Tibial nerve (tissue), 4 donors: Measurements from ENCODE around the gene PATE4. TPM values are rescaled to one million over a fixed set of nuclear protein-coding genes. Genes with fewer than 3 reads are reported as not detected.

Experiments used
- DNase-seq, 2 donors: peaks; one replicate each; pipeline ENCODE4 v3.0.0-alpha.2; 2019; ENCODE audit warnings: low spot score in 2 of 2
- H3K27ac ChIP-seq, 4 donors: fragments of 200-600 bp; sonication (generic) in 3 of 4; one replicate each; pipeline ENCODE4 v1.5.1; 2017 to 2019; ENCODE audit warnings: mild to moderate bottlenecking in 1 of 4
- H3K27me3 ChIP-seq, 2 donors: fragments of 200-600 bp; sonication (generic) in 1 of 2; one replicate each; pipeline versions ENCODE4 v1.5.1 to v1.6.0; 2017 to 2019
- H3K36me3 ChIP-seq, 3 donors: fragments of 200-600 bp; sonication (generic); one replicate each; pipeline ENCODE4 v1.5.1; 2018 to 2019
- H3K4me1 ChIP-seq, 4 donors: fragments of 200-600 bp; sonication (generic) in 3 of 4; one replicate each; pipeline ENCODE4 v1.5.1; 2017 to 2019
- H3K4me3 ChIP-seq, 4 donors: fragments of 200-600 bp; sonication (generic) in 3 of 4; one replicate each; pipeline ENCODE4 v1.5.1; 2017 to 2019; ENCODE audit warnings: mild to moderate bottlenecking in 1 of 4, moderate library complexity in 1 of 4
- H3K9me3 ChIP-seq, 4 donors: fragments of 200-600 bp; sonication (generic) in 3 of 4; one replicate each; pipeline ENCODE4 v1.5.1; 2017 to 2019
- CTCF ChIP-seq, 5 experiments: fragments of 200-600 bp in 3 of 5; fragments of 450-650 bp in 2 of 5; sonication (generic) in 3 of 5; IDR thresholded peaks; one replicate each; pipeline ENCODE4 v1.5.1; 2016 to 2019; ENCODE audit warnings: antibody characterized with exemption in 5 of 5, mild to moderate bottlenecking in 3 of 5, moderate library complexity in 2 of 5
- EP300 ChIP-seq, 2 donors: sonication (generic); formaldehyde crosslinking; IDR thresholded peaks; one replicate each; pipeline ENCODE4 v1.6.1; 2017; ENCODE audit warnings: antibody characterized with exemption in 2 of 2, mild to moderate bottlenecking in 1 of 2
- POLR2A ChIP-seq, 2 donors: fragments of 450-650 bp; IDR thresholded peaks; one replicate each; pipeline ENCODE4 v1.6.1; 2017; ENCODE audit warnings: antibody characterized with exemption in 2 of 2, mild to moderate bottlenecking in 2 of 2, moderate library complexity in 2 of 2
- WGBS, 2 donors: methylation state at CpG; one replicate each; pipeline ENCODE4 v1.1.5; 2018; 5-methylcytosine and 5-hydroxymethylcytosine counted together
- total RNA-seq, 4 donors: library from RNA; depleted of rRNA; stranded (reverse); fragments of >200 nt; gene quantifications; one replicate each; pipeline ENCODE4 v1.1.0, GENCODE V29; 2016

Gene PATE4
- total RNA-seq, 4 donors from 2014 or later: not detected

- Histone ChIP-seq H3K27me3 (no peaks in the 10 kb centered on the region), H3K36me3 (no peaks in the 10 kb centered on the region), H3K27ac (no peak overlapping the region), H3K4me3 (no peak overlapping the region), H3K9me3 (peaks cover 0 to 80% (median 14%) of the 10 kb centered on the region in 4 donors), H3K4me1 (no peaks in the 10 kb centered on the region)
- WGBS, 2 donors: 79 to 85% methylated on average over 2 of the region's 2 CpGs
- TF ChIP-seq POLR2A (IDR thresholded peaks at IDR 0.05) (no peak), CTCF (IDR thresholded peaks at IDR 0.05) (no peak), EP300 (IDR thresholded peaks at IDR 0.05) (no peak)
- no peak for DNase-seq
Measured at GRCh38 chr11:125799808-125800207, 33.3 kb upstream of the PATE4 start.

- no peak overlapping the region for H3K27ac ChIP-seq
- WGBS, 2 donors: 70 to 74% methylated on average over 1 of the region's 1 CpG
- TF ChIP-seq CTCF (IDR thresholded peaks at IDR 0.05): no peak
- no peak for DNase-seq
- H3K9me3 ChIP-seq: peaks cover 0 to 71% (median 14%) of the 10 kb centered on the region in 4 donors
- no peaks in the 10 kb centered on the region for H3K4me1 ChIP-seq
- no peak overlapping the region for H3K4me3 ChIP-seq
- H3K27me3 ChIP-seq: no peaks in the 10 kb centered on the region
- H3K36me3 ChIP-seq: no peaks in the 10 kb centered on the region
Measured at GRCh38 chr11:125802387-125802786, 30.7 kb upstream of the PATE4 start.

- TF ChIP-seq POLR2A (IDR thresholded peaks at IDR 0.05) (no peak), EP300 (IDR thresholded peaks at IDR 0.05) (no peak), CTCF (IDR thresholded peaks at IDR 0.05) (no peak)
- no peak for DNase-seq
- H3K36me3 ChIP-seq: no peaks in the 10 kb centered on the region
- peaks cover 0 to 63% (median 2%) of the 10 kb centered on the region in 4 donors for H3K9me3 ChIP-seq
- H3K27me3 ChIP-seq: no peaks in the 10 kb centered on the region
- no peak overlapping the region for H3K27ac ChIP-seq
- 93 to 94% methylated on average over 1 of the region's 1 CpG for WGBS, 2 donors
- H3K4me3 ChIP-seq: no peak overlapping the region
- H3K4me1 ChIP-seq: no peaks in the 10 kb centered on the region
Measured at GRCh38 chr11:125807909-125808308, 25.2 kb upstream of the PATE4 start.

GRCh38 chr11:125835748-125836147 is 2.6 kb downstream of the PATE4 start:
- Histone ChIP-seq H3K4me3 (no peak overlapping the region), H3K9me3 (peaks cover 0 to 30% (median 1%) of the 10 kb centered on the region in 4 donors), H3K4me1 (no peaks in the 10 kb centered on the region), H3K36me3 (no peaks in the 10 kb centered on the region), H3K27ac (no peak overlapping the region), H3K27me3 (no peaks in the 10 kb centered on the region)
- 71 to 72% methylated on average over 6 of the region's 6 CpGs for WGBS, 2 donors
- no peak for DNase-seq
- TF ChIP-seq POLR2A (IDR thresholded peaks at IDR 0.05) (no peak), CTCF (IDR thresholded peaks at IDR 0.05) (no peak), EP300 (IDR thresholded peaks at IDR 0.05) (no peak)

- 75 to 78% methylated on average over 3 of the region's 3 CpGs for WGBS, 2 donors
- Histone ChIP-seq H3K9me3 (peaks cover 0 to 45% (median 0%) of the 10 kb centered on the region in 4 donors), H3K4me1 (no peaks in the 10 kb centered on the region)
Measured at GRCh38 chr11:125842321-125842948, 9.3 kb downstream of the PATE4 start.

More at GRCh38 chr11:125842321-125842948, 9.3 kb downstream of the PATE4 start:
- H3K27me3 ChIP-seq: no peaks in the 10 kb centered on the region
- H3K27ac ChIP-seq: no peak overlapping the region
- H3K36me3 ChIP-seq: no peaks in the 10 kb centered on the region
- no peak for DNase-seq
- no peak for TF ChIP-seq POLR2A (IDR thresholded peaks at IDR 0.05)
- no peak for TF ChIP-seq EP300 (IDR thresholded peaks at IDR 0.05)
- no peak for TF ChIP-seq CTCF (IDR thresholded peaks at IDR 0.05)
- H3K4me3 ChIP-seq: no peak overlapping the region
